ENCODE results near the gene FHIT.

The FHIT gene

DNA sequence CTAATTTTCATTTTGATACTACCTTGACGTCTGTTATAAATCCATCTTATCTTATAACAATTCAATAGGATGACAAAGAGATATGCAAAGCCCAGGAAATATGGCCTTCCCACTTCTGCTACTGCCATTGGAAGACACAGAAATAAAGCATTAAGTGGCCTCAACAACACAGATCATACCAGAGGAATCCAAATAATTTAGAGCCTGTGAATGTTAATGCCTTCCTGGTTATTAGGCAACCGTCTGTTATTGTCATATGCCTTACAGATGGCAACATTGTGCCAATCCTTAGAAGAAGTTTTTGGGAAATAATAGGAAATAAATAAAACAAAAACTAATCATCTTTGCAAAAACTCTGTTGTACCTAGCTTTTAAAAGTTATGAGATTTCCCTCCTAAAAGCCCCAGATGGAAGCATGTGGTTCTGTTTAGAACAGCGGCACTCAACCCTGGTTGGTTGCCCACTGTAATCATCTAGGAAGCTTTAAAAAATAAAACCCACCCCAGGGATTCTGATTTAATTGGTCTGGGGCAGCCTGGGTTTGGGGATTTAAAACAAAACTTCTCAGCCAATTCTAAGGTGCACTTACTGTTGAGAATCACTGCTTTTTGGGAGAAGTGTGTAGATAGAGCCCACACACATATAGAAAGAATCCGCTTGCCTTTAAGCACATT lies 1496.7 kb downstream of the FHIT start:
- Mint-ChIP-seq H3K27me3 (peaks cover 3% of the 10 kb centered on the region), H3K4me3 (no peak overlapping the region), H3K4me1 (ENCODE audit: low read depth) (peaks cover 61% of the 10 kb centered on the region), H3K27ac (no peak overlapping the region), H3K36me3 (ENCODE audit: low read depth) (no peaks in the 10 kb centered on the region), H3K9me3 (no peaks in the 10 kb centered on the region)
- DNase-seq = no peak

DNA sequence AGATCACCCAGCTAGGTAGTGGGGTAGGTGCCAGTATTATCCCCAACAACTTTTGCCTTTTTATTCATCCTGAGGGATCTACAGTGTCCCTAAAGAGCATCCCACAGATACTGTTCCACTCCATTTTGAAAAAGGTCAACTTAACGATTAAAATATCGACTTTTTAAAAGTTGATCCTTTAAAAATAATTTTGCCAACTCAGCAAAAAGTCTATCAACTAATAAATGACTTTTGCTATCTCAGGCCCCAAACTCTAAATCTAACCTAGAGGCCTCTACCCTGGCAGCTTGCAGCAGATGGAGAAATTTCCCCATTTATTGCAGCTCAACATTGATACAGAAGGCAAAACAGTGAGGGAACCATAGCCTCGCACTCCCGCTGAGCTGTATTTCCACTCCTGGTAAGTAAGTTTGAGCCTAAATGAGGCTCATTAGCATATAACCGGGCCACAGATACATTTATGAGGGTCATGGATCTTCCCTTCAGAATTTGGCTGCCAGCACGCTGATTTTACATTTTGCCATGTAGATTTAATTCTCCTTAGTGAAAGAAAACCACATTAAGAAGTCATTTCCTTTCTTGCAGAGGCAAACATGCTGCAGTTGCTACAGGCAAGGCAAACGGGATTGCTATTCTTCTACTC lies 1497.3 kb downstream of the FHIT start:
- Mint-ChIP-seq H3K4me3 (no peak overlapping the region), H3K36me3 (ENCODE audit: low read depth) (peaks cover 3% of the 10 kb centered on the region), H3K4me1 (ENCODE audit: low read depth) (peaks cover 55% of the 10 kb centered on the region), H3K27ac (no peak overlapping the region), H3K27me3 (peaks cover 3% of the 10 kb centered on the region), H3K9me3 (no peaks in the 10 kb centered on the region)
- no peak for DNase-seq

DNA sequence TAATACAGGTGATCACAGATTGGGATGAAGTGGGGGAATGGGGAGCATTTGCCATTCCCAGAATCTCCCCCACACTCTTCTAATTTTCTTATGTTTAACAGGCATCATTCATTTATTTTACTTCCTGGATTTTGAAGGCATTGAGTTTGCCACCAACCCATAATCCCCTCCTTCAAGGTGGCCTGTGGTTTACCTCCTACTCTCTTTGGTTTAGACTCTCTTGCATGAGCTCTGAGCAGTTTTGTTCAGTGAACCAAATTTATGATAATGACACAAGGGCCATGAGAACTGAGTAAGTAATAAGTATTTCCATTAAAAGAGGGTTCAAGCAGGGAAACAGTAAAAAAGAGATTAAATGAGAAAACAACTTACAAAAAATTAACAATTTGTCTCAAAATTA lies 1498.3 kb downstream of the FHIT start:
- Mint-ChIP-seq H3K36me3 (ENCODE audit: low read depth) (peaks cover 3% of the 10 kb centered on the region), H3K4me3 (no peak overlapping the region), H3K4me1 (ENCODE audit: low read depth) (peaks cover 46% of the 10 kb centered on the region), H3K9me3 (no peaks in the 10 kb centered on the region), H3K27ac (no peak overlapping the region), H3K27me3 (peaks cover 3% of the 10 kb centered on the region)
- no peak for DNase-seq

- no peak overlapping the region for H3K27ac Mint-ChIP-seq
- peaks cover 37% of the 10 kb centered on the region for H3K4me1 Mint-ChIP-seq (ENCODE audit: low read depth)
- H3K36me3 Mint-ChIP-seq (ENCODE audit: low read depth) = peaks cover 13% of the 10 kb centered on the region
These were observed 1499.6 kb downstream of the FHIT start for GRCh38 chr3:59751606-59752005.

GRCh38 chr3:59750391-59750790 lies 1500.9 kb downstream of the FHIT start:
- Mint-ChIP-seq H3K9me3 (peaks cover 5% of the 10 kb centered on the region), H3K4me1 (ENCODE audit: low read depth) (peaks cover 28% of the 10 kb centered on the region), H3K36me3 (ENCODE audit: low read depth) (peaks cover 13% of the 10 kb centered on the region), H3K27ac (no peak overlapping the region), H3K27me3 (no peaks in the 10 kb centered on the region), H3K4me3 (no peak overlapping the region)
- DNase-seq = no peak

More at GRCh38 chr3:59751606-59752005, 1499.6 kb downstream of the FHIT start:
- no peak overlapping the region for H3K4me3 Mint-ChIP-seq
- H3K9me3 Mint-ChIP-seq = peaks cover 2% of the 10 kb centered on the region
- H3K27me3 Mint-ChIP-seq = peaks cover 3% of the 10 kb centered on the region
- DNase-seq = no peak

DNA sequence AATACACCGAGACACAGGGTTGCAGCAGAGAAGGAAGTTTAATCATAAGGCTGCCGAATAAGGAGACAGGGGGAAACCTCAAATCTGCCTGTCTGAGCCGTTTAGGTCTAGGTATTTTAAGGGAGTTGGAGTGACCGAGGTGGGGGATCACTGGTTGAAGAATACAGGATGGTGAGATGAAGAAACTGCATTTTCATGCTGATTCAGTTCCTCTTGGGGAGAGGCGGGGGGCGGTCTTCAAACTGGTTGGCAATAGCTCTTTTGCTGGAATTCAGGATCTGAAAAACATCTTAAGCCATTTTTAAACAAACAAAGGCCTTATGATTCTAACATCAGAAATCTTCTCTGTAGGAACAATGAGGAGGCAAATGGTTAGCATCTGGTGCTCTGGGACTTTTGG lies 1502.0 kb downstream of the FHIT start:
- no peak overlapping the region for H3K4me3 Mint-ChIP-seq
- peaks cover 5% of the 10 kb centered on the region for H3K9me3 Mint-ChIP-seq
- H3K4me1 Mint-ChIP-seq (ENCODE audit: low read depth) = peaks cover 21% of the 10 kb centered on the region
- H3K27me3 Mint-ChIP-seq = no peaks in the 10 kb centered on the region
- H3K27ac Mint-ChIP-seq = no peak overlapping the region
- no peak for DNase-seq
- H3K36me3 Mint-ChIP-seq (ENCODE audit: low read depth) = peaks cover 13% of the 10 kb centered on the region

- H3K4me3 Mint-ChIP-seq = no peak overlapping the region
- peaks cover 13% of the 10 kb centered on the region for H3K36me3 Mint-ChIP-seq (ENCODE audit: low read depth)
- H3K4me1 Mint-ChIP-seq (ENCODE audit: low read depth) = no peaks in the 10 kb centered on the region
- peaks cover 5% of the 10 kb centered on the region for H3K9me3 Mint-ChIP-seq
- no peak for DNase-seq
- no peaks in the 10 kb centered on the region for H3K27me3 Mint-ChIP-seq
- H3K27ac Mint-ChIP-seq = no peak overlapping the region
These were observed 1504.7 kb downstream of the FHIT start for GRCh38 chr3:59746585-59746984.

DNA sequence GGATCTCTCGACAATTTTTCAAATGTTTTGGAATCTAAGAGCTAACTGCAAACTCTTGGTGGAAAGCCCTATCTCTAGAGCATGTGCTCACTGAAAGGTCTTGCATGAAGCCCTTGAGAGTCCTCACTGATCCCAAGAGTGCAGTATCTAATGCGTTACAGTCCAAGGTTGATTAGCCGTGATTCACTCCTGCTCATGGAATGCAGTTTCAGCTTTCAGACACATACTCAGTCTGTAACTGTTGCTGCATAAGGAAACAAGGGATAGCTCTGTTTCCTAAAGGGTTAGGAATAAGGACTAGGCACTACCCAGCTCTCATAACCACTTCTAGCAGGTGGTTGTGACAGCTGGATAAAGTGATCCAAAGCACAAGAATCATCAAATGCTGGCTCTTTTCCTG lies 1514.0 kb downstream of the FHIT start:
- Mint-ChIP-seq H3K4me3 (no peak overlapping the region), H3K27ac (no peak overlapping the region), H3K4me1 (ENCODE audit: low read depth) (peaks cover 19% of the 10 kb centered on the region), H3K36me3 (ENCODE audit: low read depth) (no peaks in the 10 kb centered on the region), H3K9me3 (no peaks in the 10 kb centered on the region), H3K27me3 (no peaks in the 10 kb centered on the region)
- DNase-seq = no peak

GRCh38 chr3:59734061-59734460 lies 1517.2 kb downstream of the FHIT start:
- no peak for DNase-seq
- Mint-ChIP-seq H3K4me3 (no peak overlapping the region), H3K36me3 (ENCODE audit: low read depth) (no peaks in the 10 kb centered on the region), H3K9me3 (no peaks in the 10 kb centered on the region), H3K4me1 (ENCODE audit: low read depth) (peaks cover 28% of the 10 kb centered on the region), H3K27ac (no peak overlapping the region), H3K27me3 (no peaks in the 10 kb centered on the region)

DNA sequence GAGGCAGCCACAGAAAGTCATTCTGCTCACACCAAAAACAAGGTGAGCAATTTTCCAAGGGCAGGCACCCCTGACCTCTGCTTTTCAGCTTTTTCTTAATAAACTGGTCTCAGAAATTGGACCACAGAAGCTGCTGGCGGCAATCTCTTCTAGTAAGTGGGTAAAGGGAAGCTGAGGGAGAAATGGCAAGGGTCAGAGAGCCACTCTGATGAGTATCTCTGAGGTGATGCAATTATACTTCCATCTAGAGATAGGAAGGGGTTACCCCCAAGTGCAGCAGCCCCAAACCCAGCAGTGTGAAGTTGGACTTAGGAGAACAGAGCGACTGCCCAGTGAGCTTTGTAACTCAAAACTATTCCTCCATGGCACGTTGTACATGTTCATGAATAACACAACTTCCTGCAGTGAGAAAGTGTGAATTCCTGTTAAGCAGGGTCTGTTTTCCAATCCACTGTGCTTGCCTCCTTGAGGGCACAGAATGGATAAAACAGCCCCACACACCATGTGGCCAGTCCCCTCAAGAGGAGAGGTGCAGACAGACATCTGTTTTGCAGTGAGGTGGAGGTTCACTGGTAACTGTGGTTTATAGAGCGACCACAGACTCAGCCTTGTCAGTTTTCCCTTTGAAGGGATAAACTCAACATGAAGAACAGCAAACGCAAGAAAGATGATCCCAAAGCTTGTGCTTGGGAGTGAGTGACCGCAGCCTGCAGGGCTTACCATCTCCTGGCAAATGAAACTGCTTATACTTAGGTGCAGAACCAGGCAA lies 1518.0 kb downstream of the FHIT start:
- H3K4me1 Mint-ChIP-seq (ENCODE audit: low read depth) = peaks cover 28% of the 10 kb centered on the region

GRCh38 chr3:59731943-59732342 lies 1519.3 kb downstream of the FHIT start:
- H3K9me3 Mint-ChIP-seq = no peaks in the 10 kb centered on the region
- no peaks in the 10 kb centered on the region for H3K27me3 Mint-ChIP-seq
- H3K4me1 Mint-ChIP-seq (ENCODE audit: low read depth) = peaks cover 39% of the 10 kb centered on the region
- no peak overlapping the region for H3K27ac Mint-ChIP-seq
- H3K4me3 Mint-ChIP-seq = no peak overlapping the region
- DNase-seq = no peak
- H3K36me3 Mint-ChIP-seq (ENCODE audit: low read depth) = no peaks in the 10 kb centered on the region

More for the DNA sequence above, 1518.0 kb downstream of the FHIT start:
- Mint-ChIP-seq H3K36me3 (ENCODE audit: low read depth) (no peaks in the 10 kb centered on the region), H3K9me3 (no peaks in the 10 kb centered on the region), H3K27me3 (no peaks in the 10 kb centered on the region), H3K27ac (no peak overlapping the region), H3K4me3 (no peak overlapping the region)
- no peak for DNase-seq

- Mint-ChIP-seq H3K27ac (no peak overlapping the region), H3K4me3 (no peak overlapping the region), H3K36me3 (ENCODE audit: low read depth) (no peaks in the 10 kb centered on the region), H3K4me1 (ENCODE audit: low read depth) (peaks cover 51% of the 10 kb centered on the region), H3K9me3 (no peaks in the 10 kb centered on the region), H3K27me3 (no peaks in the 10 kb centered on the region)
- DNase-seq = no peak
These were observed 1520.7 kb downstream of the FHIT start for GRCh38 chr3:59730591-59730990.

DNA sequence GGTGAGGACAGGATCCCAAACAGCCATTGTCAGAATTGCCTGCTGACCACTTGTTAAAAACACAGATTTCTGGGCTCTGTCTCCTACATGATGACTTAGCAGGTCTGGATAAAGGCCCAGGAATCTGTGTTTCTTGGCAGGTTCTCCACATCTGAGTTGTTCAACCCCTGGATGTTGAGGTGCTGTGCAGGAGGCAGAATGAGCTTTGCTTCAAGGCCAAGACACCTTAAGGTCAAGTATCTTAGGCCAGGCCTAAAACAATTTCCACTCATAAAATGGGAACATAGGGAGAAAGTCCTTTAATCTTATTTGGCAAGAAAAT lies 1522.7 kb downstream of the FHIT start:
- peaks cover 45% of the 10 kb centered on the region for H3K4me1 Mint-ChIP-seq (ENCODE audit: low read depth)
- H3K4me3 Mint-ChIP-seq = no peak overlapping the region
- no peaks in the 10 kb centered on the region for H3K36me3 Mint-ChIP-seq (ENCODE audit: low read depth)
- H3K9me3 Mint-ChIP-seq = peaks cover 9% of the 10 kb centered on the region
- H3K27me3 Mint-ChIP-seq = no peaks in the 10 kb centered on the region
- no peak overlapping the region for H3K27ac Mint-ChIP-seq
- no peak for DNase-seq

GRCh38 chr3:59727902-59728586 lies 1523.2 kb downstream of the FHIT start:
- H3K4me3 Mint-ChIP-seq = no peak overlapping the region
- no peak overlapping the region for H3K27ac Mint-ChIP-seq
- peaks cover 9% of the 10 kb centered on the region for H3K9me3 Mint-ChIP-seq
- peaks cover 40% of the 10 kb centered on the region for H3K4me1 Mint-ChIP-seq (ENCODE audit: low read depth)
- no peaks in the 10 kb centered on the region for H3K36me3 Mint-ChIP-seq (ENCODE audit: low read depth)
- H3K27me3 Mint-ChIP-seq = no peaks in the 10 kb centered on the region
- DNase-seq = no peak

Data from activated T-cell treated with anti-CD3 and anti-CD28 coated beads, Interleukin-2, amount 50 U/mL, for 24 hours (primary cell).